Type B pancreatic cell (in vitro differentiated cells): ENCODE measurements around the gene EIF4G3. TPM values are rescaled to one million over a fixed set of nuclear protein-coding genes. Genes with fewer than 3 reads are reported as not detected.

Experiments
- DNase-seq: peaks from one replicate; pipeline ENCODE4 v3.0.0; 2021; ENCODE audit warnings: mixed read lengths; ENCODE audit not compliant: unreplicated experiment; ENCODE audit errors: extremely low spot score
- H3K27ac Mint-ChIP-seq: 2 replicates; pipeline ENCODE4 v1.8.0; 2021; ENCODE audit warnings: mild to moderate bottlenecking, mixed read lengths
- H3K27me3 Mint-ChIP-seq: 2 replicates; pipeline ENCODE4 v1.8.0; 2021; ENCODE audit warnings: mixed read lengths
- H3K36me3 Mint-ChIP-seq: 2 replicates; pipeline ENCODE4 v1.8.0; 2021; ENCODE audit warnings: mixed read lengths
- H3K4me1 Mint-ChIP-seq: one replicate; pipeline ENCODE4 v1.8.0; 2021; ENCODE audit warnings: mixed read lengths; ENCODE audit not compliant: unreplicated experiment
- H3K4me3 Mint-ChIP-seq: 2 replicates; pipeline ENCODE4 v1.8.0; 2021; ENCODE audit warnings: mild to moderate bottlenecking, mixed read lengths
- H3K9me3 Mint-ChIP-seq: 2 replicates; pipeline ENCODE4 v1.8.0; 2021; ENCODE audit warnings: mixed read lengths
- CTCF ChIP-seq: fragments of 200-600 bp; sonication (generic); conservative IDR thresholded peaks from 2 replicates; pipeline ENCODE4 v1.5.0; 2021; ENCODE audit warnings: antibody characterized with exemption, mild to moderate bottlenecking
- total RNA-seq: library from RNA; stranded (reverse); gene quantifications from 2 replicates; pipeline ENCODE4 v1.2.1, GENCODE V29; 2021; ENCODE audit warnings: low replicate concordance

Gene EIF4G3
- total RNA-seq, 1 donor from 2014 or later, result 71.5 TPM

DNA sequence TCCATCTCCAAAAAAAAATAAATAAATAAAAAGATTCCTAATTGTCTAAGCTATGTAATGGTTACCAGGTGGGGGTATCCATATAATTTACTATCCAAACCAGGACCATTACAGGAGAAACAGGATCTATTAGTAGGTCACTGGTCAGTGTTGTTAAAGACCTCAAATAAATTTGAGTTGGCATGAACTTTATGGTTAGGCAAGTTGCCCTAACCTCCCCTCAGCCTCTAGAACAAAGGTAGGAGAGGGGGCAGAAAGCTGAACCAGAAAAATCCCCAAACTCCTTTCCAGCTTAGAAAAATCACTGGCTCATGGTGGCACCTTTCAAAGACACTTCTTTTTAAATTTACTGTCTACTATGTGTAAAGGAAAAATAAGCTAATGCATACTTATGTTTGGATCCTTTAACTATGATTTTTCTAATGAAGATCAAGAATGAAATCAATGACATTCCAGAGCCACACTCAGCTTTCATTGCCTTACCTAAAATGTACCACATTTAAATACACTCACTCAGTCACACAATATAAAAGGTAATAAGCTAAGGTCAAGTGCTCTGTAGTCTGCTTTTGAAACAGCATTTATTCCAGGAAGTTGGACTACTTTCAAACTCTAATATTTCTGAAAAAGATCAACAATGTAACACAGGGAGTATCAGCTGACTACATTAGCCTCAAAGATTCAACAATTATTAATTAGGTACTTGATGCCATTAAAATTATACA lies 13.8 kb downstream of the EIF4G3 start:
- Mint-ChIP-seq H3K9me3 (peaks cover 10% of the 10 kb centered on the region), H3K27ac (no peak overlapping the region), H3K36me3 (peaks cover 43% of the 10 kb centered on the region), H3K27me3 (no peaks in the 10 kb centered on the region), H3K4me1 (peaks cover 4% of the 10 kb centered on the region), H3K4me3 (no peak overlapping the region)
- TF ChIP-seq CTCF, result no peak
- DNase-seq, result no peak

- H3K27ac Mint-ChIP-seq, result no peak overlapping the region
- H3K9me3 Mint-ChIP-seq, result peaks cover 10% of the 10 kb centered on the region
- DNase-seq, result no peak
- no peak overlapping the region for H3K4me3 Mint-ChIP-seq
- no peak for TF ChIP-seq CTCF
- H3K27me3 Mint-ChIP-seq, result no peaks in the 10 kb centered on the region
- peaks cover 11% of the 10 kb centered on the region for H3K4me1 Mint-ChIP-seq
- peaks cover 42% of the 10 kb centered on the region for H3K36me3 Mint-ChIP-seq
These were observed 14.9 kb downstream of the EIF4G3 start for GRCh38 chr1:21161842-21162241.

GRCh38 chr1:21160263-21160796 lies 16.4 kb downstream of the EIF4G3 start:
- no peak for DNase-seq
- Mint-ChIP-seq H3K4me1 (peaks cover 17% of the 10 kb centered on the region), H3K4me3 (no peak overlapping the region), H3K9me3 (peaks cover 5% of the 10 kb centered on the region), H3K27me3 (no peaks in the 10 kb centered on the region), H3K36me3 (peaks cover 35% of the 10 kb centered on the region), H3K27ac (no peak overlapping the region)
- no peak for TF ChIP-seq CTCF

GRCh38 chr1:21157868-21158267 lies 18.8 kb downstream of the EIF4G3 start:
- Mint-ChIP-seq H3K9me3 (no peaks in the 10 kb centered on the region), H3K4me1 (peaks cover 21% of the 10 kb centered on the region), H3K4me3 (no peak overlapping the region), H3K27ac (no peak overlapping the region), H3K27me3 (no peaks in the 10 kb centered on the region), H3K36me3 (peaks cover 21% of the 10 kb centered on the region)
- no peak for DNase-seq
- no peak for TF ChIP-seq CTCF

- no peak for DNase-seq
- H3K36me3 Mint-ChIP-seq, result peaks cover 21% of the 10 kb centered on the region
These were observed 19.6 kb downstream of the EIF4G3 start for GRCh38 chr1:21157054-21157453.

More at GRCh38 chr1:21157054-21157453, 19.6 kb downstream of the EIF4G3 start:
- Mint-ChIP-seq H3K27me3 (no peaks in the 10 kb centered on the region), H3K27ac (no peak overlapping the region), H3K4me3 (no peak overlapping the region), H3K9me3 (no peaks in the 10 kb centered on the region), H3K4me1 (peaks cover 21% of the 10 kb centered on the region)
- TF ChIP-seq CTCF, result no peak
